SK-N-MC (cell line): ENCODE results near the gene DNAH11.

Experiments used
- DNase-seq: peaks from one replicate; pipeline ENCODE4 v3.0.0-alpha.2; 2011; ENCODE audit warnings: low read depth, low spot score
- H3K27ac ChIP-seq: fragments of 200-600 bp; sonication (generic); 2 replicates; pipeline ENCODE4 v1.5.1; 2016; ENCODE audit warnings: mixed run types
- H3K36me3 ChIP-seq: fragments of 200-600 bp; sonication (generic); 2 replicates; pipeline ENCODE4 v1.6.1; 2017; ENCODE audit warnings: antibody characterized with exemption, low read length, mixed read lengths; ENCODE audit not compliant: insufficient read depth
- H3K4me3 ChIP-seq: fragments of 200-600 bp; sonication (generic); 2 replicates; pipeline ENCODE4 v1.5.1; 2016
- H3K9ac ChIP-seq: fragments of 200-600 bp; sonication (generic); 2 replicates; pipeline ENCODE4 v1.8.0; 2017; ENCODE audit warnings: mixed run types, mixed read lengths; ENCODE audit not compliant: insufficient read length
- H3K9me3 ChIP-seq: fragments of 200-600 bp; sonication (generic); 2 replicates; pipeline ENCODE4 v1.6.1; 2017; ENCODE audit warnings: low read depth, mild to moderate bottlenecking, antibody characterized with exemption, low read length, moderate library complexity, mixed read lengths
- EZH2 ChIP-seq: fragments of 200-600 bp; sonication (generic); IDR thresholded peaks from one replicate; pipeline ENCODE4 v1.6.1; 2017; ENCODE audit warnings: antibody characterized with exemption
- FOXP2 ChIP-seq: optimal IDR thresholded peaks from 2 replicates; pipeline ENCODE3; 2011; ENCODE audit warnings: mild to moderate bottlenecking, moderate library complexity; ENCODE audit not compliant: insufficient read depth; ENCODE audit errors: extremely low read length, control extremely low read depth
- POLR2AphosphoS5 ChIP-seq: IDR thresholded peaks from 2 replicates; pipeline ENCODE4 v1.6.1; 2012; ENCODE audit warnings: mild to moderate bottlenecking, low read depth, low read length, borderline replicate concordance

The DNAH11 gene

DNA sequence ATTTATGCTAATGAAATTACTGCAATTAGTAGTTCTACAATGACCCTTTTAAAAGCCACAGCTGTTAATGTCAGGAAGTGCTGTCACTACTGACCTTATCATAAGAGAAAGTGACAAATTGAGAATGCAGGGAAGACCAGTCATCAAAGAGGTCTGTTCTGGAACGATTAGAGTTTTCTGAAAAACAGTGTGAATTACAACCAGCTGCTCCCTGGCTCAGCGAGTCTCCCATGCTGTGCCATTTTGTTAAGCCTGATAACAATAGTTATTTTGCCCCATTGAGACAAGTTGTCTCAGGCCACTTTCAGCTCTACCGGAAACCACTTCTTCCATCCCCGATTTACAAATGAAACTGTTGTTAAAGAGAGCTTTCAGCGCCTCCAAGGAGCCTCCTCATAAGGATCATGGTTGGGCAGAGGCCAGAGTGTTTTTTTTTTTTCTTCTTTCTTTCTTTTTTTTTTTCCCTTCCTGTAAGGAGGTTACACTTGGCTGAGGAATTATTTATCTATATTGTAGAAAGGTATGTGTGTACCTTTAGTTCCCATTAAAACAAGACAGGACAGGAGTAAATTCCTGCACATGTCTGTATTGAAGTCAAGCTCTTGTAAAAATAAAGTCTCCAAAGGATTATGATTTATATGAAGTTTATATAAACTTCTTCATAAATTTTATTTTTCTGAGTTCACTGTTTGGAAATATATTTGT is 229.2 kb downstream of the DNAH11 start:
- Histone ChIP-seq H3K36me3 (no peaks in the 10 kb centered on the region), H3K9ac (no peak overlapping the region), H3K9me3 (no peaks in the 10 kb centered on the region), H3K4me3 (no peak overlapping the region), H3K27ac (no peak overlapping the region)
- TF ChIP-seq POLR2AphosphoS5 (no peak), EZH2 (no peak), FOXP2 (no peak)
- DNase-seq = no peak

DNA sequence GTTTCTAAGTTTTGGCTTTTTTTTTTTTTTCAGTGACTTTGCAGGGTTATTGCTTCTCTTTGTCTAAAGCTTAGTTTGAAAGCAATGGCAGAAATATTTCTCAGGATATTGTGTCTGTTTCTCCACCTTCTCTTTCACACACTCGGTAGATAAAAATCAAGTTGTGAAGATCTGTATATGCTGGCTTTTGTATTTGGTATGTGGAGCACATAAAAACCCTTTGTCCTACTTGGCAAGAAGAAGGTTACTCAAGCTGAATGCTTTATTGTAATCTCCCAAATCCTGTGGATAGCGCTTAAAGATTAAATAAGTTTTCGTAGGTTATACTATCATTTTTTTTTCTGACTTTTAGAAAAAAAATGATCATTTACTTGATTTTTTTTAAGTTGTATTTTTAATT is 230.5 kb downstream of the DNAH11 start:
- Histone ChIP-seq H3K9me3 (no peaks in the 10 kb centered on the region), H3K4me3 (no peak overlapping the region), H3K9ac (no peak overlapping the region), H3K36me3 (no peaks in the 10 kb centered on the region), H3K27ac (no peak overlapping the region)
- TF ChIP-seq POLR2AphosphoS5 = no peak
- TF ChIP-seq EZH2 = no peak
- DNase-seq = no peak

DNA sequence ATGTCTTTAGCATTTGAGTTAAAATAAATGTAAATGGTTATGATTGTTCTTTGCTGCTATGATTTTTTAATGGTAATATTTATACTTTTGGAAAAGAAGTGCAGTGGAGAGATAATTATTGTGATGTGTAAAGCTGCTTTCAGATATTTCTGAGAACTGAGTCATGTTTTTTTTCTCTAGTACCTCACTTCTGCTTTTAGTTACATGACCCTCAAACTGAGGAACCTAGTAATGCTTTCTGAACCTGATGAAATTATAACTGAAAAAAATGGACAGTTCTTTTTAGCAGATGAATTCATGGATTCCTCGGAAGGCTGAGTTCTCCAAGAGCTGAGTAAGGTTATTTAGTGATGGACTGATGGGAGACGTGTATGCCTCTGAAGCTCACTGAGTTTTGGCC is 235.1 kb downstream of the DNAH11 start:
- DNase-seq = no peak
- Histone ChIP-seq H3K4me3 (no peak overlapping the region), H3K9ac (no peak overlapping the region), H3K36me3 (no peaks in the 10 kb centered on the region), H3K9me3 (no peaks in the 10 kb centered on the region), H3K27ac (no peak overlapping the region)
- TF ChIP-seq EZH2 (no peak), FOXP2 (no peak), POLR2AphosphoS5 (no peak)

DNA sequence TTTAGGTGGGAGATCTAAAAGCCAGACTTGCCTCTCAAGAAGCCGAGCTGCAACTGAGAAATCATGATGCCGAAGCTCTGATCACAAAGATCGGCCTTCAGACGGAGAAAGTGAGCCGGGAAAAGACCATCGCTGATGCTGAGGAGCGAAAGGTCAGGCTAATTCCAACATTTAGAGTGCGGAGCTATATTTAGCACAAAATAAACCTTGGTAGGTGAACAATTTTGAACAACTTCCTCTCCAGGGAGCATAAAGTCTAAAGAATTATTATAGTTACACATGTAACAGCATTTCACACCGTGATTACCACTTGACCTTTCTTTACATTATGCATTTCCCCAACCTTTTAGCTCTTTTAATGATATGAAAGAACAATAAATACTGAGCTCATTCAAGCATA is 236.1 kb downstream of the DNAH11 start:
- TF ChIP-seq FOXP2 = no peak
- TF ChIP-seq EZH2 = no peak
- TF ChIP-seq POLR2AphosphoS5 = no peak
- H3K9me3 ChIP-seq = no peaks in the 10 kb centered on the region
- H3K27ac ChIP-seq = no peak overlapping the region
- H3K4me3 ChIP-seq = no peak overlapping the region
- no peak overlapping the region for H3K9ac ChIP-seq
- H3K36me3 ChIP-seq = no peaks in the 10 kb centered on the region
- no peak for DNase-seq

DNA sequence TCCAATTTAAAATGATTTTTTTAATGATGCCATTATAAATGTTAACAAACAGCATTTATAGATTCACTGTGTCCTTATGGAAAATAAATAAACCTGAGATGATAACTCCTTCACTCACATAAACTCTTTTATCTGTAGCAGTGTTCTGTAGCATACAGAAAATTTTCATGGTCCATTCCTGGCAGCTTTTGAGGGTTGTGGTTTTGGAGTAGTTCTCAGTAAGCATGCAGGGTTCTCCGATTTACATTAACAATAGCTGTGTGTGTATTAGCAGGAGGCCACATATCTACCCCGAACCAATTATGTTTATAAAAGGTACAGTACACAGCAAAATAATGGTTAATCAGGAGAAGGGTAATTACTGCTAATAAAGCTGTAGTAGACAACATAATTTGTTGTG is 240.2 kb downstream of the DNAH11 start:
- Histone ChIP-seq H3K4me3 (no peak overlapping the region), H3K9me3 (no peaks in the 10 kb centered on the region), H3K27ac (no peak overlapping the region), H3K36me3 (no peaks in the 10 kb centered on the region), H3K9ac (no peak overlapping the region)
- DNase-seq = no peak
- TF ChIP-seq FOXP2 (no peak), POLR2AphosphoS5 (no peak), EZH2 (no peak)

DNA sequence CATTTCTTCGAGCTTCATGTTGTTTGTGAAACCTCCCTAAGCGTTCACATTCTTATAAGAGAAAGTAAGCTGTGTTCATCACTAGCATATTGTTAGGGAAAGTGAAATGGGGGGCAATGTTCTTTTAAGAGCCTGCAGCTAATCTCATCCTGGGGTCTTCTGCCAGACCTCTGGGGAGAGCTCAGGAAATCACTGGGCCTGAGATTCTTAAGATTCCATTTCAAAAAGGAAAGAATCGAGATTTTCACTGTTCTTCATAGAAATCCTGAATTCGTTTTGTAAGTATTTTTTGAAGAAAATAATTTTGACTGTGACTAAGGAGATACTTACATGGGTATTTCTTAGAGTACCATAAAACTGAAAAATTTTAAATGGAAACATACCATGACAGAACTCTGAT is 242.2 kb downstream of the DNAH11 start:
- DNase-seq = no peak
- Histone ChIP-seq H3K4me3 (no peak overlapping the region), H3K9me3 (no peaks in the 10 kb centered on the region), H3K9ac (no peak overlapping the region), H3K36me3 (no peaks in the 10 kb centered on the region), H3K27ac (no peak overlapping the region)
- TF ChIP-seq POLR2AphosphoS5 = no peak
- no peak for TF ChIP-seq FOXP2

DNA sequence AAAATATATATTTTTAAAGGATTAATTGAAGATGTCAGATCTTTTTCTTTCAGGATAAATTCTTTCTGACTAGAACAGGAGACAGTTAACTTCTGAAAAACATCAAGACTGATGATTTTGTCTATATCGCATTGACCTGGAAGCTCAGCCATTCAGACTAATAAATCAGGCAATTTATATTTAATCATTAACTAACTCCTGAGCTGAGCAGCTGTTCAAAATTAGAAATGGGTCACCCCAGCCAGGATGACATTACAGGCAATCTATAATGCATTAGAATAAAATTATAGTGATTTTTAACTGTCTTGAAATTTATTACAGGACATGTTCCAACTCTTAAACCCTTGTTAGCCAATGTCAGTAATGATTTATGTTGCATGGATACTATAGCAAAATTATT is 263.0 kb downstream of the DNAH11 start:
- Histone ChIP-seq H3K36me3 (no peaks in the 10 kb centered on the region), H3K4me3 (no peak overlapping the region), H3K9me3 (no peaks in the 10 kb centered on the region), H3K9ac (no peak overlapping the region), H3K27ac (no peak overlapping the region)
- TF ChIP-seq POLR2AphosphoS5 = no peak
- no peak for DNase-seq

DNA sequence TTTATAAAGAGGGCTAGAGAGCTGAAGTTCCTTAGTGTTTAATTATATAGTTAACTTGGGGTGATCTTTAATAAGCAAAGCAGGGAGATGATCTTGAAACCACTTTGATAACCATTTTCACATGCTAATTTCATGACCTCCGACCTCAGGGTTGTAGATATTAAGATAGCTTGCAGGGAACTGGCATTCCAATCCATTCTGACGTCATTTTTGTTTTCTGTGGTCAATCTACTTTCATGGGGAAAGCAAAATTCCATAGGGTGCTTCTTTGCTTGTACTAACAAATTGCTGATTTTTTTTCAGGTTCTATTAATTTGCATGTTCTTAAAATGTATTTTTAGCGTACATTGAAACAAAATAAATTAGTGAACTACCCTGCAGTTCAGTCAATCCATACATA is 263.5 kb downstream of the DNAH11 start:
- H3K27ac ChIP-seq = no peak overlapping the region
- H3K9ac ChIP-seq = no peak overlapping the region
- H3K4me3 ChIP-seq = no peak overlapping the region
- no peaks in the 10 kb centered on the region for H3K9me3 ChIP-seq
- no peak for DNase-seq
- no peak for TF ChIP-seq POLR2AphosphoS5
- no peak for TF ChIP-seq FOXP2
- no peaks in the 10 kb centered on the region for H3K36me3 ChIP-seq

DNA sequence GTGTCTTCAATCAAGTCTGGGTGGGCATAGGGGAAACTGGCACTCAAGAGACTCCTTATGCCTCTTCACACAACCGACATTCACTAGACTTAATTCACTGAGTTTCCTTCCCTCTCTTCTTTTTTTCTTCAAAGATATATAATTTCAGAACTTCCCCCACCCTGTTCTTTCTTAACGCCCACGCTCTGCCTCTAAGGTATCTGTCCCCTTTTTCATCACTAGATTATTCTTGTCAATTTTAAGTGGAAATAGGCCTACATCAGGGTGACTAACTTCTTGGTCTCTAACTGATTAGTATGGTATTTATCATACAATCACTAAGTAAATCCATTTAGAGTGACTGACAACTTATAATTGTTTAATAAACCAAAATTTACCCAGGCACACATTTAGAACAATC is 276.2 kb downstream of the DNAH11 start:
- DNase-seq = no peak
- Histone ChIP-seq H3K27ac (no peak overlapping the region), H3K9me3 (no peaks in the 10 kb centered on the region), H3K36me3 (no peaks in the 10 kb centered on the region), H3K4me3 (no peak overlapping the region), H3K9ac (no peak overlapping the region)
- TF ChIP-seq POLR2AphosphoS5 (no peak), EZH2 (no peak), FOXP2 (no peak)
